Activated CD4-positive, alpha-beta T cell treated with anti-CD3 and anti-CD28 coated beads, Interleukin-2, Interleukin-6, amounts not matched to agents 100 ng/mL and 50 ng/mL, durations not matched to agents 16 hours and 8 hours (primary cell): Measurements from ENCODE around the gene OSER1.
"Not testable (repeated sequence)": the region's sequence is repeated elsewhere in the genome, so short reads cannot be mapped to it uniquely, and the experiment has no call there.

Source experiments
- DNase-seq: peaks from one replicate; pipeline ENCODE4 v3.0.0-alpha.2; 2020

The OSER1 gene

GRCh38 chr20:44199877-44200276 lies 10.7 kb downstream of the OSER1 start:
- DNase-seq: no peak

- DNase-seq: peak; percentile 72
Observed at GRCh38 chr20:44198872-44199271, 11.7 kb downstream of the OSER1 start.

GRCh38 chr20:44196271-44196670 lies 14.3 kb downstream of the OSER1 start:
- no peak for DNase-seq

GRCh38 chr20:44195605-44196004 lies 15.0 kb downstream of the OSER1 start:
- DNase-seq: no peak

GRCh38 chr20:44193801-44194200 lies 16.8 kb downstream of the OSER1 start:
- no peak for DNase-seq

- DNase-seq: not testable (repeated sequence)
Observed at GRCh38 chr20:44191640-44192039, 18.9 kb downstream of the OSER1 start.

GRCh38 chr20:44190197-44190852 lies 20.2 kb downstream of the OSER1 start:
- DNase-seq: peak; percentile 64

GRCh38 chr20:44188752-44189151 lies 21.8 kb downstream of the OSER1 start:
- DNase-seq: no peak

GRCh38 chr20:44187772-44188709 lies 22.5 kb downstream of the OSER1 start:
- no peak for DNase-seq

- no peak for DNase-seq
Observed at GRCh38 chr20:44187054-44187771, 23.4 kb downstream of the OSER1 start, which contains the start of gene JPH2. JPH2 (minus strand) TSS chr20:44187188; CDS start chr20:44186705, 483 bp downstream.

- no peak for DNase-seq
Observed at GRCh38 chr20:44186674-44187053, 23.9 kb downstream of the OSER1 start.

- DNase-seq: no peak
Observed at GRCh38 chr20:44186201-44186600, 24.4 kb downstream of the OSER1 start.

GRCh38 chr20:44185574-44185973 lies 25.0 kb downstream of the OSER1 start:
- no peak for DNase-seq

GRCh38 chr20:44183282-44183681 lies 27.3 kb downstream of the OSER1 start:
- no peak for DNase-seq

GRCh38 chr20:44182863-44183262 lies 27.7 kb downstream of the OSER1 start:
- DNase-seq: no peak

- no peak for DNase-seq
Observed at GRCh38 chr20:44182135-44182765, 28.3 kb downstream of the OSER1 start.

GRCh38 chr20:44181611-44182010 lies 29.0 kb downstream of the OSER1 start:
- DNase-seq: no peak

GRCh38 chr20:44180814-44181213 lies 29.8 kb downstream of the OSER1 start:
- no peak for DNase-seq

- DNase-seq: no peak
Observed at GRCh38 chr20:44176833-44177534, 33.6 kb downstream of the OSER1 start.

GRCh38 chr20:44174996-44175765 lies 35.4 kb downstream of the OSER1 start:
- no peak for DNase-seq

- DNase-seq: no peak
Observed at GRCh38 chr20:44173846-44174245, 36.7 kb downstream of the OSER1 start.
